Astrocyte (in vitro differentiated cells and primary cell): ENCODE data around the gene RUNX1. TPM values are rescaled to one million over a fixed set of nuclear protein-coding genes. Genes with fewer than 3 reads are reported as not detected.

Experiments
- DNase-seq: peaks from one replicate; pipeline ENCODE4 v3.0.0-alpha.2; 2010; ENCODE audit warnings: low read depth
- FAIRE-seq: peaks from 2 replicates; lab custom pipeline; 2011; peaks lifted over from hg19 to GRCh38; lab: Jason Lieb, UNC
- H2AFZ ChIP-seq: 2 replicates; pipeline ENCODE4 v1.6.0; 2012; ENCODE audit warnings: low read depth, low read length, inconsistent platforms
- H3K27ac ChIP-seq: 2 replicates; pipeline ENCODE4 v1.5.1; 2011; ENCODE audit warnings: low read depth, low read length, inconsistent platforms
- H3K27me3 ChIP-seq: 2 replicates; pipeline ENCODE4 v1.6.0; 2011; ENCODE audit warnings: low read length, inconsistent platforms; ENCODE audit not compliant: insufficient read depth
- H3K36me3 ChIP-seq: 2 replicates; pipeline ENCODE4 v1.5.1; 2011; ENCODE audit warnings: low read length, inconsistent platforms; ENCODE audit not compliant: insufficient read depth
- H3K4me1 ChIP-seq: 2 replicates; pipeline ENCODE4 v1.5.1; 2011; ENCODE audit warnings: low read length, inconsistent platforms; ENCODE audit not compliant: insufficient read depth
- H3K4me2 ChIP-seq: 2 replicates; pipeline ENCODE4 v1.6.0; 2012; ENCODE audit warnings: low read length, inconsistent platforms
- H3K4me3 ChIP-seq: 2 replicates; pipeline ENCODE4 v1.5.1; 2011; ENCODE audit warnings: low read depth, mild to moderate bottlenecking, low read length, inconsistent platforms; ENCODE audit not compliant: insufficient read depth
- H3K79me2 ChIP-seq: 2 replicates; pipeline ENCODE4 v1.6.0; 2012; ENCODE audit warnings: mild to moderate bottlenecking, low read length, inconsistent platforms; ENCODE audit not compliant: insufficient read depth
- H3K9ac ChIP-seq: 2 replicates; pipeline ENCODE4 v1.6.0; 2012; ENCODE audit warnings: mild to moderate bottlenecking, low read length, inconsistent platforms
- H3K9me3 ChIP-seq: 2 replicates; pipeline ENCODE4 v1.5.1; 2012; ENCODE audit warnings: low read depth, mild to moderate bottlenecking, low read length, inconsistent platforms; ENCODE audit not compliant: insufficient read depth
- H4K20me1 ChIP-seq: 2 replicates; pipeline ENCODE4 v1.6.0; 2012; ENCODE audit warnings: low read length, inconsistent platforms; ENCODE audit not compliant: insufficient read depth
- H3K27ac Mint-ChIP-seq: one replicate; pipeline ENCODE4 v1.8.0; 2021; ENCODE audit warnings: mild to moderate bottlenecking, mixed read lengths; ENCODE audit not compliant: unreplicated experiment
- H3K27me3 Mint-ChIP-seq: one replicate; pipeline ENCODE4 v1.8.0; 2021; ENCODE audit warnings: low read depth, mixed read lengths; ENCODE audit not compliant: unreplicated experiment
- H3K36me3 Mint-ChIP-seq: one replicate; pipeline ENCODE4 v1.8.0; 2021; ENCODE audit warnings: low read depth, mixed read lengths; ENCODE audit not compliant: unreplicated experiment
- H3K4me1 Mint-ChIP-seq: one replicate; pipeline ENCODE4 v1.8.0; 2021; ENCODE audit warnings: low read depth, mixed read lengths; ENCODE audit not compliant: unreplicated experiment
- H3K4me3 Mint-ChIP-seq: one replicate; pipeline ENCODE4 v1.8.0; 2021; ENCODE audit warnings: mild to moderate bottlenecking, moderate library complexity, mixed read lengths; ENCODE audit not compliant: unreplicated experiment
- H3K9me3 Mint-ChIP-seq: one replicate; pipeline ENCODE4 v1.8.0; 2021; ENCODE audit warnings: mild to moderate bottlenecking, mixed read lengths; ENCODE audit not compliant: unreplicated experiment
- EZH2 ChIP-seq: IDR thresholded peaks from 2 replicates; pipeline ENCODE4 v1.6.1; 2012; ENCODE audit warnings: mild to moderate bottlenecking, low read length, inconsistent platforms; ENCODE audit not compliant: insufficient read depth
- total RNA-seq: library from RNA; stranded (reverse); gene quantifications from 2 replicates; pipeline ENCODE4 v1.2.1, GENCODE V29; 2021
- TF ChIP-seq, protein P1 (sequence below): IDR thresholded peaks from 2 replicates; pipeline ENCODE4 v1.5.1; 2011; ENCODE audit warnings: low read depth, mild to moderate bottlenecking, inconsistent platforms, low read length, moderate library complexity; ENCODE audit not compliant: insufficient read depth

Gene RUNX1
- total RNA-seq, 1 donor from 2014 or later, result 84.6 TPM

DNA sequence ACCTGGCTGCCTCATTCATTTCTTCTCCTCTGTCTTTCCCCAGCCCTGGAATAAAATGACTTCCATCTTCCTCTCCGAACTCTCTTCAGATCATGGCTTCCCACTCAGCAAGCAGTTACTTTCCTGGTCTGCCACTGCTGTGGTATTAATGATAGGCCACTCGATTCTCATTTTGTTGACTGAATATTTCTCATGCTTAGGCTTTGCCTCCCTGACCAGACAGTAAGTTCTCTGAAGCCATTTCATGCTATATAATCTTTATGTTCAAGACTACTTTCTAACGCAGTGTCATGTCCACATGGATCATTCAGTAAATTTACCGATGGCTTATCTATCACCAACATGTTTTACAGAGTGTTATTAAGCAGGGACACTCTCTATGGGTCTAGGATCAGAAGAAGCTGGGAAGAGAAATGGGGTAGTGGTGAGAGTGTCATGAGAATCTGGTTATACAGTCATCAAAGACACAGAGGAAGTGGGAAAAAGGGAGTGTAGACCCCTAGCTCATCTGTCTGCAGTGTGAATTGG is 20.6 kb downstream of the RUNX1 start:
- no peak overlapping the region for H3K4me3 Mint-ChIP-seq
- peaks cover 23% of the 10 kb centered on the region for H3K4me1 Mint-ChIP-seq
- Histone ChIP-seq H4K20me1 (peaks cover 43% of the 10 kb centered on the region), H3K27me3 (no peaks in the 10 kb centered on the region), H3K4me2 (no peak overlapping the region), H3K9me3 (no peaks in the 10 kb centered on the region), H2AFZ (no peak overlapping the region), H3K36me3 (no peaks in the 10 kb centered on the region), H3K4me3 (no peak overlapping the region), H3K4me1 (peaks cover 16% of the 10 kb centered on the region), H3K79me2 (peaks cover 48% of the 10 kb centered on the region), H3K9ac (no peak overlapping the region), H3K27ac (no peak overlapping the region)
- peak overlapping the region; percentile 31 for H3K27ac Mint-ChIP-seq
- FAIRE-seq (no peak), DNase-seq (no peak)
- peaks cover 19% of the 10 kb centered on the region for H3K36me3 Mint-ChIP-seq
- TF ChIP-seq EZH2, result no peak
- TF ChIP-seq, protein P1, sequence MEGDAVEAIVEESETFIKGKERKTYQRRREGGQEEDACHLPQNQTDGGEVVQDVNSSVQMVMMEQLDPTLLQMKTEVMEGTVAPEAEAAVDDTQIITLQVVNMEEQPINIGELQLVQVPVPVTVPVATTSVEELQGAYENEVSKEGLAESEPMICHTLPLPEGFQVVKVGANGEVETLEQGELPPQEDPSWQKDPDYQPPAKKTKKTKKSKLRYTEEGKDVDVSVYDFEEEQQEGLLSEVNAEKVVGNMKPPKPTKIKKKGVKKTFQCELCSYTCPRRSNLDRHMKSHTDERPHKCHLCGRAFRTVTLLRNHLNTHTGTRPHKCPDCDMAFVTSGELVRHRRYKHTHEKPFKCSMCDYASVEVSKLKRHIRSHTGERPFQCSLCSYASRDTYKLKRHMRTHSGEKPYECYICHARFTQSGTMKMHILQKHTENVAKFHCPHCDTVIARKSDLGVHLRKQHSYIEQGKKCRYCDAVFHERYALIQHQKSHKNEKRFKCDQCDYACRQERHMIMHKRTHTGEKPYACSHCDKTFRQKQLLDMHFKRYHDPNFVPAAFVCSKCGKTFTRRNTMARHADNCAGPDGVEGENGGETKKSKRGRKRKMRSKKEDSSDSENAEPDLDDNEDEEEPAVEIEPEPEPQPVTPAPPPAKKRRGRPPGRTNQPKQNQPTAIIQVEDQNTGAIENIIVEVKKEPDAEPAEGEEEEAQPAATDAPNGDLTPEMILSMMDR, result no peak
- no peaks in the 10 kb centered on the region for H3K27me3 Mint-ChIP-seq
- H3K9me3 Mint-ChIP-seq, result peaks cover 3% of the 10 kb centered on the region

DNA sequence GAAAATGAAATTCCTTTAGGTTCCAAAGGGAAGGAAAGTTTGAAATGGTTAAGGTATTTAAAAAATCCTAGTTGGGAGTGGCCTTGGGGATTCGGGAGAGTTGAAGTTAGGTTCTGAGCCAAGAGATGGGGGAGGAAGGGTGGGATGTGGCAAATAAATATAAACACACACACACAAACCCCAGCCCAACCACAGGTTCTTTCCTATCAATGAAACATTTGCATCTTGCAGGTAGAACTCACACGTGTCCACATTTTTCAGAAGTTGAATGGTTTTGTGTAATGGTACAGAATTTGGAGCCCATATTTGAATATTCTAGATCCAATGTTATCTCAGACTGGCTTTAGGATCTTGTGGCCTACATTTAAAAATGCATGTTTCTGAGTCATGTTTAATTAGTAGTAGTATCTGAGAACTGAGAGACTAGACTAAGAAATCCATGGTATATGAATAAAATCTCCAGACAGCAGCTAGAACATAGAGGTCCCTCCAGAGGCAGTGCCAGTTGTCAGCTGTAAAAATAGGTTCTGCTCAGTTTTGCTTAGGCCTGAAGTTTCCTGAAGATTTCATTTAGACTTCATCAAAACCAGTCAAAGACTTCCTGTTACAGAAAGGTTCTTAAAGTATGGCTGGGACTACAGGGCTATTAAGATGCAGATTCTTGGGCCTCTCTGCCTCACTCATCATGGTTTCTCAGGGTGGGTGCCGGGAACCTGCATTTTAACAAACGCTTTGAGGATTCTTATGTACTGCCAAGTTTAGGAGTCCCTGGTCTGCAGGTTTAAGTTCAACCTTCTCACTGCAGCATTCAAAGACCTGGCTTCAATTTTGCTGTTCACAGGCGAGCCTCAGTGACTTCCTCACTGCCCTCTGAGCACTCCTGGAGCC is 21.3 kb downstream of the RUNX1 start:
- Histone ChIP-seq H3K79me2 (peaks cover 47% of the 10 kb centered on the region), H3K4me3 (no peak overlapping the region), H3K36me3 (no peaks in the 10 kb centered on the region), H3K9me3 (no peaks in the 10 kb centered on the region), H3K4me1 (peaks cover 16% of the 10 kb centered on the region), H4K20me1 (peaks cover 44% of the 10 kb centered on the region), H2AFZ (no peak overlapping the region), H3K9ac (no peak overlapping the region), H3K4me2 (peak overlapping the region; percentile 85), H3K27me3 (no peaks in the 10 kb centered on the region), H3K27ac (no peak overlapping the region)
- peaks cover 19% of the 10 kb centered on the region for H3K36me3 Mint-ChIP-seq
- H3K9me3 Mint-ChIP-seq, result peaks cover 3% of the 10 kb centered on the region
- no peak for TF ChIP-seq EZH2
- TF ChIP-seq, protein P1, result no peak
- H3K27me3 Mint-ChIP-seq, result no peaks in the 10 kb centered on the region
- DNase-seq (no peak), FAIRE-seq (no peak)
- H3K27ac Mint-ChIP-seq, result peak overlapping the region; percentile 59
- H3K4me1 Mint-ChIP-seq, result peaks cover 23% of the 10 kb centered on the region
- no peak overlapping the region for H3K4me3 Mint-ChIP-seq
